ENCODE results near the gene GRAP2.

GRCh38 chr22:39966470-39966869 is 65.6 kb downstream of the GRAP2 start:
- TF ChIP-seq POLR2A (IDR thresholded peaks at IDR 0.05; ENCODE audit: low read length) (no peak), GATA1 (IDR thresholded peaks at IDR 0.05; ENCODE audit: low read depth, low read length) (no peak)

All from erythroblast (primary cell).